Stimulated activated CD4-positive, alpha-beta T cell treated with anti-CD3 and anti-CD28 coated beads, TNF-alpha, amount 100 ng/mL, for 48 hours (primary cell): Measurements from ENCODE around the gene OBSCN.

Experiments used
- DNase-seq, 3 donors: peaks; one replicate each; pipeline ENCODE4 v3.0.0-alpha.2; 2020; ENCODE audit warnings: low read depth in 3 of 3

The OBSCN gene

GRCh38 chr1:228369608-228370438, 162.0 kb downstream of the OBSCN start:
- DNase-seq = no peak

- DNase-seq = no peak
Observed at GRCh38 chr1:228370439-228370940, 162.6 kb downstream of the OBSCN start.

- DNase-seq = no peak
Observed at GRCh38 chr1:228370941-228371740, 163.3 kb downstream of the OBSCN start.

GRCh38 chr1:228371741-228372182, 163.9 kb downstream of the OBSCN start:
- no peak for DNase-seq

- no peak for DNase-seq
Observed at GRCh38 chr1:228372183-228373003, 164.5 kb downstream of the OBSCN start.

- no peak for DNase-seq
Observed at GRCh38 chr1:228373004-228373680, 165.3 kb downstream of the OBSCN start.

- DNase-seq = no peak
Observed at GRCh38 chr1:228373681-228374571, 166.1 kb downstream of the OBSCN start.

GRCh38 chr1:228374711-228375577, 167.1 kb downstream of the OBSCN start:
- DNase-seq = no peak

- no peak for DNase-seq
Observed at GRCh38 chr1:228375578-228376261, 167.9 kb downstream of the OBSCN start.

- no peak for DNase-seq
Observed at GRCh38 chr1:228376262-228376628, 168.4 kb downstream of the OBSCN start.

GRCh38 chr1:228376651-228377631, 169.1 kb downstream of the OBSCN start:
- no peak for DNase-seq

GRCh38 chr1:228377664-228378089, 169.8 kb downstream of the OBSCN start:
- no peak for DNase-seq

- peak; percentile 34 to 64 (median 40) for DNase-seq
Observed at GRCh38 chr1:228378090-228378872, 170.4 kb downstream of the OBSCN start.

GRCh38 chr1:228378873-228379460, 171.1 kb downstream of the OBSCN start:
- no peak for DNase-seq

- no peak for DNase-seq
Observed at GRCh38 chr1:228379666-228380065, 171.8 kb downstream of the OBSCN start.

- DNase-seq = no peak
Observed at GRCh38 chr1:228381356-228381755, 173.5 kb downstream of the OBSCN start.
